Activated naive CD8-positive, alpha-beta T cell treated with anti-CD3 and anti-CD28 coated beads for 36 hours (primary cell): ENCODE data around the gene USP2. TPM values are rescaled to one million over a fixed set of nuclear protein-coding genes. Genes with fewer than 3 reads are reported as not detected.
"Not testable (repeated sequence)": the region's sequence is repeated elsewhere in the genome, so short reads cannot be mapped to it uniquely, and the experiment has no call there.

Experiments used
- DNase-seq: peaks from one replicate; pipeline ENCODE4 v3.0.0; 2021
- H3K27ac Mint-ChIP-seq: one replicate; pipeline ENCODE4 v1.8.0; 2022; ENCODE audit warnings: mild to moderate bottlenecking, moderate library complexity, mixed read lengths
- H3K27me3 Mint-ChIP-seq: one replicate; pipeline ENCODE4 v1.8.0; 2022; ENCODE audit warnings: mild to moderate bottlenecking, mixed read lengths
- H3K36me3 Mint-ChIP-seq: one replicate; pipeline ENCODE4 v1.8.0; 2021; ENCODE audit warnings: mild to moderate bottlenecking, mixed read lengths
- H3K4me1 Mint-ChIP-seq: one replicate; pipeline ENCODE4 v1.8.0; 2021; ENCODE audit warnings: mixed read lengths
- H3K4me3 Mint-ChIP-seq: one replicate; pipeline ENCODE4 v1.8.0; 2022; ENCODE audit warnings: mild to moderate bottlenecking, moderate library complexity, mixed read lengths
- H3K9me3 Mint-ChIP-seq: one replicate; pipeline ENCODE4 v1.8.0; 2022; ENCODE audit warnings: mixed read lengths
- total RNA-seq, 2 experiments: library from RNA; stranded (reverse); gene quantifications; one replicate each; pipeline ENCODE4 v1.2.3, GENCODE V29; 2021

Gene USP2
- total RNA-seq, 2 experiments from 2014 or later = 0.82 to 1.4 TPM

DNA sequence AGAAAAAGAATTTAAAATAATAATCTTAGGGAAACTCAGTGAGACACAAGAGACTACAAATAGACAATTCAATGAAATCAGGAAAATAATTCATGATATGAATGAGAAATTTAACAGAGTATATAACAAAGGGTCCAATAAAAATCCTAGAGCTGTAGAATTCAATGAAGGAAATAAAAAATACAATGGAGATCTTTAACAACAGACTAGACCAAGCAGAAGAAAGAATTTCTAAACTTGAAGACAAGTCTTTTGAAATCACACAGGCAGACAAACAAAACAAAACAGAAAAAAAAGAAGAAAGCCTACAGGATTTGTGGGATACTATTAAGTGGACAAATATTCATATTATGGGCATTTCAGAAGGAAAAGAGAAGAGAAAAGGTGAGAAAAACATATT, 16.2 kb upstream of the USP2 start:
- Mint-ChIP-seq H3K4me3 (no peak overlapping the region), H3K27me3 (peaks cover 26% of the 10 kb centered on the region), H3K9me3 (peaks cover 31% of the 10 kb centered on the region), H3K4me1 (no peaks in the 10 kb centered on the region), H3K27ac (no peak overlapping the region), H3K36me3 (peaks cover 15% of the 10 kb centered on the region)
- no peak for DNase-seq

- DNase-seq = no peak
- H3K36me3 Mint-ChIP-seq = peaks cover 15% of the 10 kb centered on the region
- no peaks in the 10 kb centered on the region for H3K4me1 Mint-ChIP-seq
These were observed 15.3 kb upstream of the USP2 start for GRCh38 chr11:119396835-119397234.

GRCh38 chr11:119391275-119391674, 9.8 kb upstream of the USP2 start:
- Mint-ChIP-seq H3K27ac (no peak overlapping the region), H3K27me3 (peaks cover 16% of the 10 kb centered on the region), H3K4me1 (no peaks in the 10 kb centered on the region), H3K4me3 (no peak overlapping the region), H3K9me3 (no peaks in the 10 kb centered on the region), H3K36me3 (no peaks in the 10 kb centered on the region)
- no peak for DNase-seq

More at GRCh38 chr11:119396835-119397234, 15.3 kb upstream of the USP2 start:
- Mint-ChIP-seq H3K27ac (no peak overlapping the region), H3K27me3 (peaks cover 26% of the 10 kb centered on the region), H3K4me3 (no peak overlapping the region), H3K9me3 (peaks cover 31% of the 10 kb centered on the region)

GRCh38 chr11:119389611-119390254, 8.2 kb upstream of the USP2 start:
- no peaks in the 10 kb centered on the region for H3K36me3 Mint-ChIP-seq
- no peaks in the 10 kb centered on the region for H3K4me1 Mint-ChIP-seq
- no peak overlapping the region for H3K27ac Mint-ChIP-seq
- no peak for DNase-seq
- H3K27me3 Mint-ChIP-seq = peaks cover 9% of the 10 kb centered on the region
- no peaks in the 10 kb centered on the region for H3K9me3 Mint-ChIP-seq
- H3K4me3 Mint-ChIP-seq = no peak overlapping the region

GRCh38 chr11:119388103-119388502, 6.6 kb upstream of the USP2 start:
- no peak overlapping the region for H3K27ac Mint-ChIP-seq
- H3K4me3 Mint-ChIP-seq = no peak overlapping the region
- no peaks in the 10 kb centered on the region for H3K36me3 Mint-ChIP-seq
- no peaks in the 10 kb centered on the region for H3K4me1 Mint-ChIP-seq
- H3K9me3 Mint-ChIP-seq = no peaks in the 10 kb centered on the region
- peaks cover 5% of the 10 kb centered on the region for H3K27me3 Mint-ChIP-seq
- no peak for DNase-seq

- Mint-ChIP-seq H3K4me1 (peaks cover 5% of the 10 kb centered on the region), H3K36me3 (no peaks in the 10 kb centered on the region), H3K9me3 (no peaks in the 10 kb centered on the region), H3K27ac (no peak overlapping the region), H3K27me3 (no peaks in the 10 kb centered on the region), H3K4me3 (no peak overlapping the region)
- no peak for DNase-seq
These were observed 2.8 kb upstream of the USP2 start for GRCh38 chr11:119384332-119384731.

DNA sequence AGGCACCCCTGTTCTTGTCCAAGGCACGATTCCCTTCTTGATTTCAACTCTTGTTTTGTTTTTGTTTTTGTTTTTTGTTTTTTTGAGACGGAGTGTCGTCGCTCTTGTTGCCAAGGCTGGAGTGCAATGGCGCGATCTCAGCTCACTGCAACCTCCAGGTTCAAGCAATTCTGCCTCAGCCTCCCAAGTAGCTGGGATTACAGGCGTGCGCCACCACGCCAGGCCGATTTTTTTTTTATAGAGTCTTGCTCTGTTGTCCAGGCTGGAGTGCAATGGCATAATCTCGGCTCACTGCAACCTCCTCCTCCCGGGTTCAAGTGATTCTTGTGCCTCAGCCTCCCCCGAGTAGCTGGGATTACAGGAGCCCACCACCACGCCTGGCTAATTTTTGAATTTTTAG, 1.0 kb upstream of the USP2 start:
- H3K4me1 Mint-ChIP-seq, H3K36me3 Mint-ChIP-seq: not testable (repeated sequence)

GRCh38 chr11:119382101-119382500, 611 bp upstream of the USP2 start:
- Mint-ChIP-seq H3K27ac (no peak overlapping the region), H3K4me3 (no peak overlapping the region), H3K36me3 (no peaks in the 10 kb centered on the region), H3K4me1 (peaks cover 5% of the 10 kb centered on the region), H3K9me3 (no peaks in the 10 kb centered on the region), H3K27me3 (no peaks in the 10 kb centered on the region)
- no peak for DNase-seq

More for the DNA sequence above, 1.0 kb upstream of the USP2 start:
- H3K27ac Mint-ChIP-seq, H3K9me3 Mint-ChIP-seq, H3K27me3 Mint-ChIP-seq, H3K4me3 Mint-ChIP-seq, DNase-seq: not testable (repeated sequence)

GRCh38 chr11:119380827-119381180, 686 bp downstream of the USP2 start:
- Mint-ChIP-seq H3K27ac (no peak overlapping the region), H3K4me1 (peaks cover 5% of the 10 kb centered on the region), H3K27me3 (no peaks in the 10 kb centered on the region), H3K4me3 (no peak overlapping the region), H3K36me3 (no peaks in the 10 kb centered on the region), H3K9me3 (no peaks in the 10 kb centered on the region)
- no peak for DNase-seq

- Mint-ChIP-seq H3K27ac (no peak overlapping the region), H3K36me3 (no peaks in the 10 kb centered on the region), H3K4me3 (no peak overlapping the region), H3K4me1 (peaks cover 5% of the 10 kb centered on the region), H3K9me3 (no peaks in the 10 kb centered on the region), H3K27me3 (no peaks in the 10 kb centered on the region)
- DNase-seq = no peak
These were observed 1.2 kb downstream of the USP2 start for GRCh38 chr11:119380160-119380826.

GRCh38 chr11:119378851-119379465, 2.5 kb downstream of the USP2 start:
- Mint-ChIP-seq H3K27me3 (no peaks in the 10 kb centered on the region), H3K4me3 (no peak overlapping the region), H3K36me3 (no peaks in the 10 kb centered on the region), H3K9me3 (no peaks in the 10 kb centered on the region), H3K4me1 (peaks cover 8% of the 10 kb centered on the region), H3K27ac (no peak overlapping the region)
- DNase-seq = no peak

- Mint-ChIP-seq H3K4me1 (peaks cover 10% of the 10 kb centered on the region), H3K27me3 (no peaks in the 10 kb centered on the region), H3K9me3 (no peaks in the 10 kb centered on the region), H3K27ac (no peak overlapping the region), H3K36me3 (no peaks in the 10 kb centered on the region), H3K4me3 (no peak overlapping the region)
- no peak for DNase-seq
These were observed 3.4 kb downstream of the USP2 start for GRCh38 chr11:119377961-119378667.

DNA sequence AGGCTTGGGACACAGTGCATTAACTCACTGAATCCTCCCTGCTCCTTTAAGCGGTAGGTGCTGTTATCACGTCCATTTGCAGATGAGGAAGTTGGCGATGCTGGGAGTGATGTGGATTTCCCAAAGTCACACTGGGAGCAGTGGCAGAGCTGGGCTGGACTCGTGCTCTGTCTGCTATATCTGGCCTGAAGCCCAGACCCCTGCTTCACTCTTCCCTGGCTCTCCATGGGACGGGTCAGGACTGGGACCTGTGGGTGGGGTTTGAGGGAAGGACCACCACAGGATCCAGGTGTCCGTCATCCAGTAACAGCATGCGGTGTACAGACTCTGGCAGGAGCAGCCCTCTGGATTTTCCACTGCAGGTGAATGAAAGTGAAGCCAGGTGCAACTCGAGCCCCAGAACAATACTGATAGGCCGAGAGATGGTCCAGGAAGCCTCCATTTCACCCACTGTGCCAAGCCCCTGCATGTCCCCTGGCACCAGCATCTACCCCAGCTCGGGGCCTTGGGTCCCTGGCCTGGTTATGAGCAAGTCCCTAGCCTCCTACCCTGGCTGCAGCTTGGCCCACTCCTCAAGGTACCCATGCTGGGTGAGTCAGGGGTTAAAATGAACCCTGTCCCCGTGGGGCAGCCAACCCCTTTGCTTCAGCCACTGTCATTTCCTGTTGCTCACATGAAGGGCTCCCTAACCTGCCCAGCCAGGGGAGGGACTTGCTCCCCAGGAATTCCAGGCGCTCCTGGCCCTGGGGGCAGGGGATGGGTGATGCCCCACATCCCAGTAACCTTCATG, 4.2 kb downstream of the USP2 start:
- no peaks in the 10 kb centered on the region for H3K9me3 Mint-ChIP-seq
- no peaks in the 10 kb centered on the region for H3K27me3 Mint-ChIP-seq
- no peak overlapping the region for H3K27ac Mint-ChIP-seq
- no peaks in the 10 kb centered on the region for H3K36me3 Mint-ChIP-seq
- H3K4me1 Mint-ChIP-seq = peaks cover 10% of the 10 kb centered on the region
- no peak for DNase-seq
- H3K4me3 Mint-ChIP-seq = no peak overlapping the region

DNA sequence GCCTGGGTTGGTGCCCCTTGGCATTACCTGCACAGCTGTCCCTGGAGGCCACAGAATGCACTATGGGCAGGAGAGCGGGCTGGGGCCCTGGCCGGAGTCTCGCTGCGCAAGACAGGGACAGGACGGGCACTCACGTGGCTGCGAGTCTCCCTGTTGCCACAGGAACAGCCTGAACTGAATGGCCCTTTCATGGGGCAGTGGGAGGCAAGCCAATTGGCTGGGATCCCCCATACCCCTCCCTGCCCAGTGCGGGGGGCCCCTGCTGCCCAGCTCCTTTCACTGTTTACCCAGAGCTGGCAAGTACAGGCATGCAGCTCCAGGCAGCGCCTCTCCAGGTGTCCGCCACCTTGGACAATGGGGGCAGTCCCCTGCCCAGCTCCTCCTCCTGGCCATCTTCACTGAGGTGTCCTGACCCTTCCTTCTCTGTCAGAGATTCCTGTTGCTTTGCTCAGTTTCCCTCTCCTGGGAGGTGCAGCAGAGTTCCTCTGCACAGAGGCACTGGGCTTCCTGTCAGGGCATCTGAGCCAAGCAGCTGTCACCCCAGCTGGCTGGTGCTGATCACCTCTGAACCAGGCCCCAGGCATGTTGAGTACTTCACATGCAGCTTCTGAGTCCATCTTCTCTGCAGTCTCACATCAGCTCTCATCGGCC, 5.2 kb downstream of the USP2 start:
- H3K4me3 Mint-ChIP-seq = no peak overlapping the region
- H3K4me1 Mint-ChIP-seq = peaks cover 9% of the 10 kb centered on the region
- no peaks in the 10 kb centered on the region for H3K36me3 Mint-ChIP-seq
- H3K27me3 Mint-ChIP-seq = no peaks in the 10 kb centered on the region
- H3K27ac Mint-ChIP-seq = no peak overlapping the region
- no peaks in the 10 kb centered on the region for H3K9me3 Mint-ChIP-seq
- DNase-seq = no peak
